Lower leg skin (tissue), 3 donors: ENCODE measurements around the gene PIAS3.

Source experiments
- CTCF ChIP-seq, 3 donors: fragments of 450-650 bp; IDR thresholded peaks; one replicate each; pipeline ENCODE4 v1.5.1; 2016; ENCODE audit warnings: antibody characterized with exemption in 3 of 3, mild to moderate bottlenecking in 3 of 3, moderate library complexity in 2 of 3
- POLR2A ChIP-seq, 2 donors: fragments of 450-650 bp; IDR thresholded peaks; one replicate each; pipeline ENCODE4 v1.6.1; 2016 to 2017; ENCODE audit warnings: antibody characterized with exemption in 2 of 2, mild to moderate bottlenecking in 1 of 2, moderate library complexity in 1 of 2

GRCh38 chr1:145863282-145864018 is 4.6 kb upstream of the PIAS3 start:
- TF ChIP-seq CTCF (IDR thresholded peaks at IDR 0.05) (no peak), POLR2A (IDR thresholded peaks at IDR 0.05) (no peak)
